ENCODE results near the gene TREM1. TPM values are rescaled to one million over a fixed set of nuclear protein-coding genes. Genes with fewer than 3 reads are reported as not detected.
"Not testable (repeated sequence)": the region's sequence is repeated elsewhere in the genome, so short reads cannot be mapped to it uniquely, and the experiment has no call there.

The TREM1 gene
- total RNA-seq, 6 experiments from 2014 or later, result 0.51 to 3.3 (median 0.88) TPM; not detected in 1

- no peaks in the 10 kb centered on the region for H3K4me1 ChIP-seq
- H3K27me3 ChIP-seq, result peaks cover 0 to 5% of the 10 kb centered on the region in 2 donors
- H3K9me3 ChIP-seq, result no peaks in the 10 kb centered on the region
- H3K27ac ChIP-seq, result no peak overlapping the region
- H3K36me3 ChIP-seq, result no peaks in the 10 kb centered on the region
- ATAC-seq (no peak), DNase-seq (no peak)
- WGBS (ENCODE audit: insufficient coverage, low coverage, low lambda C conversion rate, missing lambda C conversion rate), result 14% methylated on average over 3 of the region's 3 CpGs
- intact Hi-C loops (cut with DNase I), result no loop called here
- H3K4me3 ChIP-seq, result no peak overlapping the region
- TF ChIP-seq CTCF (IDR thresholded peaks at IDR 0.05), result no peak
- no peak for TF ChIP-seq POLR2A (IDR thresholded peaks at IDR 0.05)
Measured at GRCh38 chr6:41298785-41299502, 12.5 kb upstream of the TREM1 start.

- H3K27ac ChIP-seq; H3K4me1 ChIP-seq; ATAC-seq; intact Hi-C loops (cut with DNase I); H3K4me3 ChIP-seq; H3K36me3 ChIP-seq; H3K27me3 ChIP-seq; DNase-seq; H3K9me3 ChIP-seq: not testable (repeated sequence)
- WGBS (ENCODE audit: insufficient coverage, low coverage, low lambda C conversion rate, missing lambda C conversion rate), result 74% methylated on average over 4 of the region's 5 CpGs
Measured at GRCh38 chr6:41297248-41297647, 10.8 kb upstream of the TREM1 start.

GRCh38 chr6:41294214-41294872, 7.9 kb upstream of the TREM1 start:
- Histone ChIP-seq H3K27me3 (peaks cover 0 to 5% of the 10 kb centered on the region in 2 donors), H3K9me3 (no peaks in the 10 kb centered on the region), H3K4me1 (no peaks in the 10 kb centered on the region), H3K36me3 (no peaks in the 10 kb centered on the region), H3K4me3 (no peak overlapping the region), H3K27ac (no peak overlapping the region)
- TF ChIP-seq POLR2A (IDR thresholded peaks at IDR 0.05), result no peak
- WGBS (ENCODE audit: insufficient coverage, low coverage, low lambda C conversion rate, missing lambda C conversion rate), result 90% methylated on average over 3 of the region's 3 CpGs
- no peak for DNase-seq
- intact Hi-C loops (cut with DNase I), result no loop called here
- peak in 1 of 4 donors; percentile 18 for ATAC-seq

DNA sequence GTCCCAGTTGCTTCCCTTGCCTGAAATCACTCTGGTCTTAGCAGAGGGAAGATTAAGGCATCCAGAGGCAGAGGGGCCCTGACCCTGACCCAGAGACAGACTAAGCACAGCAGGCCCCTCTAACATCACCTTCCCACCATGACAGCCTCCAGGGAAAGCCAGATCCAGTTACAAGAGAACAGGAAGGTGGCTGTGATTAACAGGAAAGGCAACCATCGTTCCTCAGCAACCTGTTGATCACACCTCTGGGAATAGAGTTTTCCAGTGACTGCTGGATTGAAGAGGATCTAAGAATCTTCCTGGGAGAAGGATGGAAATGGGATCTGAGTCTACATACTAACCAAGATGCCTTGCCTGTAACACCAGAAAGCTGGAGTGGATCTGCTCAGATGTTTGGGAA, 5.2 kb upstream of the TREM1 start:
- TF ChIP-seq POLR2A (IDR thresholded peaks at IDR 0.05), result no peak
- no peak for TF ChIP-seq CTCF (IDR thresholded peaks at IDR 0.05)
- Histone ChIP-seq H3K9me3 (no peaks in the 10 kb centered on the region), H3K27ac (no peak overlapping the region), H3K27me3 (no peaks in the 10 kb centered on the region), H3K36me3 (no peaks in the 10 kb centered on the region), H3K4me3 (no peak overlapping the region), H3K4me1 (no peaks in the 10 kb centered on the region)
- no peak for DNase-seq
- ATAC-seq, result no peak
- 40% methylated on average over 1 of the region's 1 CpG for WGBS (ENCODE audit: insufficient coverage, low coverage, low lambda C conversion rate, missing lambda C conversion rate)
- intact Hi-C loops (cut with DNase I), result no loop called here

DNA sequence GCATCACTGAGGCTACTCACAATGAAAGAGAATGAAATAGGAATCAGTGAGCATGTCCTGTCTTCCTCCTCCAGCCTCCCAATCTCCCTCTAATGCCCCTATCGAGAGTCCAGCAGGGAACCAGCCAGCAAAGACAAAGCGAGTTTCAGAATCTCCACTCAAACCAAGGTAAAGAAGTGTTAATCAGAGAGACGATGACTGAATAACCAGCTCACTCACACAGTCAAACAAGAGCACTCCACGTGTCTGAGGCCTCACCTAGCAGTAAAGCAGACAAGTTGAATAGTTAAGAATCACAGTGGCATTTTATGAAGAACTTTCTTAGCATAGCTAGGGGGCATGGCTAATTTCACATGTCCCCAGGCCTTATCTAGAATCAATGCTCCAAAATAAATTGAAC, 3.3 kb upstream of the TREM1 start:
- H3K9me3 ChIP-seq, result no peaks in the 10 kb centered on the region
- H3K4me1 ChIP-seq, result no peaks in the 10 kb centered on the region
- 78% methylated on average over 4 of the region's 4 CpGs for WGBS (ENCODE audit: insufficient coverage, low coverage, low lambda C conversion rate, missing lambda C conversion rate)
- H3K27me3 ChIP-seq, result no peaks in the 10 kb centered on the region
- H3K27ac ChIP-seq, result no peak overlapping the region
- no peaks in the 10 kb centered on the region for H3K36me3 ChIP-seq
- no peak for DNase-seq
- TF ChIP-seq POLR2A (IDR thresholded peaks at IDR 0.05) (no peak), CTCF (IDR thresholded peaks at IDR 0.05) (no peak)
- intact Hi-C loops (cut with DNase I), result no loop called here
- H3K4me3 ChIP-seq, result no peak overlapping the region
- ATAC-seq, result no peak
